Measurements from ENCODE around the gene PKDCC.

PKDCC gene

DNA sequence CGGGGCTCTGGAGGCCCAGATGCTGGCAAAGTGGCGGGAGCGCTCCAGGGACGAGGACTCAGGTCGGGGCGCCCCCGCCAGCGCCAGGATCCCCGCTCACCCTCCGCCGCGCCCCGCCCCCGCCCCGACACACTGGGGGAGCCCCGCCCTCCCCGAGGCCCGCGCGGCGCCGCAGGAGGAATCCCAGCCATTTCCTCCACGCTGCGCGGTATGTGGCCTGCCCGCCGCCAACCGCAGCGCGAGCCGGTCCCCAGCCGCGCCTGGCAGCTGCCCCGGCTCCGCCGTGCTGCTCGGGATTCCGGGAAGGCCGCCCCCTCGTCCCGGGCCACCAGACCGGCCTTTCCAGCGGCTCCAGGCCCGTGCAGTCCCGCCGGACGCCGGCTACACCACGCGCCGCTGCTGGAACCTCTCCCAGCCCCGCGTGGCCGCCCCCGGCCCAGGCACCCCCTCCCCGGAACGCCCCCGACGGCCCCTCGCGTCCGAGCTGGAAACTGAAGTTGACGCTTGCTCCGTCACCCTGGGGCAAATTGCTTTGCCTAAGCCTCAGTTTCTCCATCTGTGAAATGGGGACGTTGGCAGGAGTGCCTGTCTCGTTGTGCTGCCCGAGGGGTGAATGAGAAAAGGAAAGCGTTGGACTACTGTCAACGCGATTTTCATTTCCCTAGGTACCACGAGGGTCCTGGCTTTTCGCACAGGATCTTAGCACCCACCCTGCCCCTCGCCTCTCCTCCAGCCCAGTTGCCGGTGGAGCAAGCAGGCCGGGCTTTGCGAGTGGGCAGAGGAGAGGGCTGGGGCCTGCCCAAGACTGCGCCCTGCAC is 53.6 kb downstream of the PKDCC start:
- Histone ChIP-seq H3K4me3 (ENCODE audit: low read length) (peak overlapping the region; percentile 38), H3K9me3 (replicated peaks; ENCODE audit: low read length) (no peaks in the 10 kb centered on the region), H3K36me3 (ENCODE audit: insufficient read depth, low read length) (no peaks in the 10 kb centered on the region), H3K27me3 (ENCODE audit: control insufficient read depth, insufficient read depth, low read length) (no peaks in the 10 kb centered on the region), H3K4me1 (ENCODE audit: control insufficient read depth, insufficient read depth, low read length) (peaks cover 28% of the 10 kb centered on the region), H3K4me2 (ENCODE audit: low read length) (peak overlapping the region; percentile 71), H3K9ac (ENCODE audit: low read depth, low read length) (peak overlapping the region; percentile 2)

DNA sequence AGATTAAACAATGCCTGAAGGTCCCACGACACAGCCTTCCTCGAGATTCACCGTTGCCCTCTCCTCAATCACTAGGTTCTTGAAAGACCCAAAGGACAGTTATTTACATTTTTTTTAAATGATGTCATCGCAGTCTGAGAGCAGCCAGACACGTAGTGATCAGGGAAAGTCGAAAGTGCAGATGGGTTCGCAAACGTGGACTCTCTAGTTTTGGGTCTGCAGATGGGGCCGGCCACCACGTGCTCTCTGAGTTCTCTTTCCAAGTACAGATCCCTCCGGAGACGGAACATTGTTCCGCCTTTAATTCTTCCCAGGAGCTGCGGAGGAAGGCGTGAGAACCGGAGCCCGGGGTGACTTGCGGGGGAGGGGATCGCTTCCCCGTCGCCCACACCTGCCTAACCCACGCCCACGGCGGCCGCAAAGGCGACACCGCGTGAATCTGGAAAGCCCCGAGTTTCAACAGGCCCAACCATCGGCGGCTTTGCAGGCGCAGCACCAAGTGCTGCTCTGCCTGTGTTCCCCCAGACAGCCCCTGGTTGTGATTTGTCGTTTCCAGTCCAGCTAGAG is 54.3 kb downstream of the PKDCC start:
- Histone ChIP-seq H3K4me1 (ENCODE audit: control insufficient read depth, insufficient read depth, low read length) (peaks cover 28% of the 10 kb centered on the region), H3K9ac (ENCODE audit: low read depth, low read length) (peak overlapping the region; percentile 59), H3K4me2 (ENCODE audit: low read length) (peak overlapping the region; percentile 71), H3K27me3 (ENCODE audit: control insufficient read depth, insufficient read depth, low read length) (no peaks in the 10 kb centered on the region), H3K9me3 (replicated peaks; ENCODE audit: low read length) (no peaks in the 10 kb centered on the region), H3K36me3 (ENCODE audit: insufficient read depth, low read length) (no peaks in the 10 kb centered on the region), H3K4me3 (ENCODE audit: low read length) (peak overlapping the region; percentile 38)

DNA sequence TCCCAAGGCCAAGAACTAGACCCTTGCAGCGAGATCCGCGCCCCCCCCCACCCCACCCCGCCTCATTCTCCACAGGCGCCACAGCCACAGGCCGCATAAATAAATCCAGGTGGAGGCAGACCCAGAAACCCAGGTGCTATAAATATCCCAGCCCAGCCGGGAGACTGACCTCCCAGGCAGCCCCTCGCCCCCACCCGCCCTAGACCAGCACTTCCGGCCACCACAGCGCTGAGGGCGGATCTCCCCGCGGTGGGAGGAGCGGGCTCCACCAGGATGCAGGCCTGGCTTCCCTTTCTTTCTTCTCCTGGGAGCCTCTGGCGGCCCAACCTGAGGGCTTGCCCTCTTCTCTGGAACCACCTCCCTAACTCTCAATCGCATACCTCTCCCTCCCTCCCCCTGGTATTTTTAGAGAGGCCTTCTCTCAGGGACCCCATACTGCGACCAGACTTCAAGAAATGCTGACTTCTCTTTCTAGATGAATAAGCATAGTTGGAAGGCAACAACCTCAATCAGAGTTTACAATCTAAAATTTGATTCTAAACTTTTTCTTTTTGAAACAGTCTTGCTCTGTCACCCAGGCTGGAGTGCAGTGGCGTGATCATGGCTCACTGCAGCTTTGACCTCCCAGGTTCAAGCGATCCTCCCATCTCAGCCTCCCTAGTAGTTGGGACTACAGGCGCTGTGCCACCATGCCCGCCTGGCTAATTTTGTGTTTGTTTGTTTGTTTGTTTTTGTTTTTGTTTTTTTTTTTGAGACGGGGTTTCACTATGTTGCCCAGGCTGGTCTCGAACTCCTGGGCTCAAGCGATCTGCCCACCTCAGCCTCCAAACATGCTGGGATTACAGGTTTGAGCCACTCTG is 55.0 kb downstream of the PKDCC start:
- Histone ChIP-seq H3K4me2 (ENCODE audit: low read length) (no peak overlapping the region), H3K4me3 (ENCODE audit: low read length) (no peak overlapping the region), H3K9me3 (replicated peaks; ENCODE audit: low read length) (no peaks in the 10 kb centered on the region), H3K27me3 (ENCODE audit: control insufficient read depth, insufficient read depth, low read length) (no peaks in the 10 kb centered on the region), H3K9ac (ENCODE audit: low read depth, low read length) (no peak overlapping the region), H3K4me1 (ENCODE audit: control insufficient read depth, insufficient read depth, low read length) (peaks cover 28% of the 10 kb centered on the region), H3K36me3 (ENCODE audit: insufficient read depth, low read length) (no peaks in the 10 kb centered on the region)

DNA sequence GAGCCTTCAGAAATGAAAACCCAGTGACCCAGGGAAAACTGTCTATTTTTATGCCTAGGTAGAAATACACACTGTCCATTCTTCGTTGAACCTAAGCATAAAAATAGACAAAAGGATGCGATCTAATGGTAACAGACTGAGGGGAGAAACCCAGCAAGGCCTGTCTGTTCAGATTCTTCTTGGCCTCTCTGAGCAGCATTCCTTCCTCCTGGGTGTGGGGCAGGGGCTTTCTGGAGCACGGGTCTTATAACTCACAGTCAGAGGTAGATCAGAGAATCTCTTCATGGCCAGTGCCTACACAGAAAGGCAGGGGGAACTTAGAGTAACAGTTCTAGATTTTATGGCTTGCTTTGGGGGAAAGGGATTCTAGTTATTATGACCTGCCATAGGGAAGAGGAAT is 56.0 kb downstream of the PKDCC start:
- no peaks in the 10 kb centered on the region for H3K36me3 ChIP-seq (ENCODE audit: insufficient read depth, low read length)
- H3K4me2 ChIP-seq (ENCODE audit: low read length): no peak overlapping the region
- no peaks in the 10 kb centered on the region for H3K27me3 ChIP-seq (ENCODE audit: control insufficient read depth, insufficient read depth, low read length)
- peaks cover 24% of the 10 kb centered on the region for H3K4me1 ChIP-seq (ENCODE audit: control insufficient read depth, insufficient read depth, low read length)
- no peak overlapping the region for H3K4me3 ChIP-seq (ENCODE audit: low read length)
- no peaks in the 10 kb centered on the region for H3K9me3 ChIP-seq (replicated peaks; ENCODE audit: low read length)
- H3K9ac ChIP-seq (ENCODE audit: low read depth, low read length): no peak overlapping the region

DNA sequence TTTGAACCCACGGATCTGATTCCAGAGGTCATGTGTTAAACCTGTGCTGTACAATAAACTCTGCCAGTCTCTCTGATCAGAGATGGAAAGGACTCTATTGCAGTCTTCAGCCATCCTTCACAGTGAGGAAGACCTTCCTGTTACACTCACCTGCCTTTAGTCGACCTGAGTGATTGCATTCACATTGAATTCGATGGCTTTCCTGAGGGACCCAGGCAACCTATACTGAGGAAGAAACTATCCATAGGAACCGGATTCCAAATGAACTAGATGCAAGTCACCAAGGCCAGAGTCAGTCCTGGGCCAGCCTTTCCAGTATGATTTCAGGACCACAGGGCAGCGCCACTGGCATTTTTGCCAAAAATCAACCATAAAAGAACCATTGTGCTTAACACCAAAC is 56.8 kb downstream of the PKDCC start:
- no peak overlapping the region for H3K4me3 ChIP-seq (ENCODE audit: low read length)
- no peaks in the 10 kb centered on the region for H3K36me3 ChIP-seq (ENCODE audit: insufficient read depth, low read length)
- H3K9me3 ChIP-seq (replicated peaks; ENCODE audit: low read length): no peaks in the 10 kb centered on the region
- H3K4me1 ChIP-seq (ENCODE audit: control insufficient read depth, insufficient read depth, low read length): peaks cover 19% of the 10 kb centered on the region
- no peak overlapping the region for H3K4me2 ChIP-seq (ENCODE audit: low read length)
- no peak overlapping the region for H3K9ac ChIP-seq (ENCODE audit: low read depth, low read length)
- no peaks in the 10 kb centered on the region for H3K27me3 ChIP-seq (ENCODE audit: control insufficient read depth, insufficient read depth, low read length)

DNA sequence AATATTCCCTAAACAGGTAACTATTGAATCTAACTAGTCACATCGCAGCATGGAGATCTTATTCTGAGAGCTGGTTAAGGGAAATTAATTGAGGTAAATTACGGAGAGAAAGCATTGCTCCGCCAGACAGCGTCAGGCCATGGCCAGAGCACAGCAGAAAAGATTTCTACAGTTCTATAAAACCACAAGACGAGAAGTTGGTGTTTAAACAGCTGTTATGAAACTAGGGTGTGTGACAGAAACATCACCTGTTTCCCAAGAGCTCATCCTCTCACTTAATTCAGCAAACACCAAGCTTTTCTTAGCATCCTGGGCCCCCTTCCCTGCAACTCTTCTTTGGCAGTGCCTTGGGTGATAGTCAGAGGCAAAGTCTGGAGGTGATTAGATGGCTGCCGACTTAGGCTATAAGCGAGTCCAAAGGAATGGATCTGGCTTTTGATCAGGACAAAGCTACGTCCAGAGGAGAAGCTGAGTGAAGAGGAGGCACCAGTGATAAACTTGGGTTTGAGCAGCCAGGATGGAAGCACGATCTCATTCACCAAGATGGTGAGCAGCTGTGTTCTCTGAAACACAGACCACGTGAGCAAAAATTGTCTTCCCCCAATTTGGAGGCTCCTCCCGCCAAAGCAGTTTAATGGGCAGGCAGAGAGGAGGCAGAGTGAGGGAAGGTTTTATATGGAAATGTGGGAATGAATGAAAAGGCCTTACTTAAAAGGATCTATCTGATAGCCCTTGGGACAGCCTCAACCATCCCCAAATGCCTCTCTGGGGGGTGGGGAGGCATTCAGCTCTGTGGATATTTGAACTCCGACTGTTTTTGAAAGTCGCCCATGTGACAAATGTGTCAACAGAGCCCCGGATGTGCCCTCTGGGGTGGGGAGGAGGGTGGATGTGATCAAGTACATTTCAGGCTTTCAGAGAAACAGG is 57.8 kb downstream of the PKDCC start:
- Histone ChIP-seq H3K36me3 (ENCODE audit: insufficient read depth, low read length) (no peaks in the 10 kb centered on the region), H3K9ac (ENCODE audit: low read depth, low read length) (no peak overlapping the region), H3K27me3 (ENCODE audit: control insufficient read depth, insufficient read depth, low read length) (no peaks in the 10 kb centered on the region), H3K9me3 (replicated peaks; ENCODE audit: low read length) (no peaks in the 10 kb centered on the region), H3K4me2 (ENCODE audit: low read length) (no peak overlapping the region), H3K4me3 (ENCODE audit: low read length) (no peak overlapping the region), H3K4me1 (ENCODE audit: control insufficient read depth, insufficient read depth, low read length) (peaks cover 19% of the 10 kb centered on the region)

DNA sequence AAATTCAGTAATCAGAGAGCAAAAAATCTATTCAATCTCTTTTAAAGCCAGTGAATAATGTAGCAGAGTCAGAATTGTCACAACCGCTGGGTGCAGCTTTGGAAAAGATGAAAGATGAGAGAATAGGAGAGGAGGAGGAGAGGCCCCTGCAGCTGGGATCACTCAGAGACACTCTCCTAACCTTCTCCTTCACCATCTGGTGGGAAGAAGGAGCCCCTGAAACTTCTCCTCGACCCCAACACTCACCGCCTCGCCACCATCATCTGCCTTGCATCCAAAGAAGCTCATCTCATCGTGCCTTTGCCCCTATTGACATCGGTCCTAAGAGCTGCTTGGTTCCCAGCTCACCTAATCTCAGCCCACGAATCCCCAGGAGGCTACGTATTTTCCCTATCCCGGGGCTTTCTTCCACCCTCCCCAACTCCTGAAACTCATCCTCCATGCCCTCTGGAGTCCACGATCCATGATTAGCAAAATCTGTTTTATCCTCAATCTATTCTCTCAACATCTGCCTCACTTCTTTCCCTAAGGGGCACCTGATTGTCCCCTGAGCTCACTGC is 58.5 kb downstream of the PKDCC start:
- Histone ChIP-seq H3K27me3 (ENCODE audit: control insufficient read depth, insufficient read depth, low read length) (no peaks in the 10 kb centered on the region), H3K4me1 (ENCODE audit: control insufficient read depth, insufficient read depth, low read length) (peaks cover 18% of the 10 kb centered on the region), H3K36me3 (ENCODE audit: insufficient read depth, low read length) (no peaks in the 10 kb centered on the region), H3K9ac (ENCODE audit: low read depth, low read length) (no peak overlapping the region), H3K4me3 (ENCODE audit: low read length) (no peak overlapping the region), H3K4me2 (ENCODE audit: low read length) (no peak overlapping the region), H3K9me3 (replicated peaks; ENCODE audit: low read length) (no peaks in the 10 kb centered on the region)

DNA sequence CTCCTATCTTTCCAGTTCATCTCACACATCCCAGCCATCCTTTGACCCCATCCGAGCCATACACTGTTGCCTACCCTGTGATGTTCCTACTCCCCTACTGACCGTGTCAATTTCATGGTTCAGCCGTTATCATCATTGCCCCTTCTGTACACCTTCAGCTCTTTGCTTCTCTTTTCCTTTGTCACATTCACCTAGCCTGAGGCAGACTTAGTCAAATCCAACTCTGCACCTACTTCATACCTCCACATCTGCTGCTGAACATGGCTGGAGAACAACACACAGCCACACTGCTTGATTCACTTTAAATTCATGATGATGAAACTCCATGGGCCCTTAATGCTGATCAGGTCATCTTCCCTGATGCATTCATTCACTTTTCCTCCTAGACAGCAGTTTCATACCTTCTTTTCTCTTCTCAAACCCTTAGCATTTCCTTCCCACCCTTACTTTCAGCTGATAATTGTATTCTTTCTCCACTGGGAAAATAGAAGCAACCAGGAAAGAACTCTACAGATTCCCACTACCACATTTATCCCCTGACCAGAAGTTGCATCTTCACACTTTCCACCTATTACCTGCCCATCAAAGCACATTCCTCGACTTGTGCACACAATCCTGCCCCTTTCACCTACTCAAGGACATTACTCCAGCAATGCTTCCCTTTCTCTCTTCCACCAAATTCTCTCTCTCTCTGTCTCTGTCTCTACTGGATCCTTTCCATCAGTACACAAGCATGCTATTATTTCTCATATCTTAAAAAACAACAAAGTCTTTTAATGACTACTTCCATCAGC is 59.6 kb downstream of the PKDCC start:
- no peaks in the 10 kb centered on the region for H3K9me3 ChIP-seq (replicated peaks; ENCODE audit: low read length)
- no peak overlapping the region for H3K9ac ChIP-seq (ENCODE audit: low read depth, low read length)
- no peak overlapping the region for H3K4me2 ChIP-seq (ENCODE audit: low read length)
- no peaks in the 10 kb centered on the region for H3K36me3 ChIP-seq (ENCODE audit: insufficient read depth, low read length)
- H3K4me1 ChIP-seq (ENCODE audit: control insufficient read depth, insufficient read depth, low read length): peaks cover 8% of the 10 kb centered on the region
- no peak overlapping the region for H3K4me3 ChIP-seq (ENCODE audit: low read length)
- no peaks in the 10 kb centered on the region for H3K27me3 ChIP-seq (ENCODE audit: control insufficient read depth, insufficient read depth, low read length)

All from skeletal muscle satellite cell (primary cell).